T-helper 2 cell treated with Interferon-gamma antibody and Interleukin-4, amounts not matched to agents 5 μg/mL and 100 μg/mL, for 36 hours (primary cell): Measurements from ENCODE around the gene GHRL.
A peak's percentile ranks its signal among the peaks of the same experiment; 100 is the strongest.
"Not testable (repeated sequence)": the region's sequence is repeated elsewhere in the genome, so short reads cannot be mapped to it uniquely, and the experiment has no call there.

Experiments
- DNase-seq: peaks from one replicate; pipeline ENCODE4 v3.0.0; 2021; ENCODE audit warnings: low spot score
- H3K27ac Mint-ChIP-seq: one replicate; pipeline ENCODE4 v1.8.0; 2021; ENCODE audit warnings: mild to moderate bottlenecking, mixed read lengths
- H3K27me3 Mint-ChIP-seq: one replicate; pipeline ENCODE4 v1.8.0; 2021; ENCODE audit warnings: low read depth, mixed read lengths
- H3K36me3 Mint-ChIP-seq: one replicate; pipeline ENCODE4 v1.8.0; 2021; ENCODE audit warnings: low read depth, mixed read lengths
- H3K4me1 Mint-ChIP-seq: one replicate; pipeline ENCODE4 v1.8.0; 2021; ENCODE audit warnings: low read depth, mixed read lengths
- H3K4me3 Mint-ChIP-seq: one replicate; pipeline ENCODE4 v1.8.0; 2022; ENCODE audit warnings: mild to moderate bottlenecking, moderate library complexity, mixed read lengths
- H3K9me3 Mint-ChIP-seq: one replicate; pipeline ENCODE4 v1.8.0; 2021; ENCODE audit warnings: mixed read lengths

GHRL gene

GRCh38 chr3:10299679-10300078 lies 6.9 kb upstream of the GHRL start:
- Mint-ChIP-seq H3K9me3 (no peaks in the 10 kb centered on the region), H3K4me3 (no peak overlapping the region), H3K4me1 (peaks cover 7% of the 10 kb centered on the region), H3K27me3 (no peaks in the 10 kb centered on the region), H3K27ac (peak overlapping the region; percentile 63), H3K36me3 (peaks cover 56% of the 10 kb centered on the region)
- DNase-seq: no peak

DNA sequence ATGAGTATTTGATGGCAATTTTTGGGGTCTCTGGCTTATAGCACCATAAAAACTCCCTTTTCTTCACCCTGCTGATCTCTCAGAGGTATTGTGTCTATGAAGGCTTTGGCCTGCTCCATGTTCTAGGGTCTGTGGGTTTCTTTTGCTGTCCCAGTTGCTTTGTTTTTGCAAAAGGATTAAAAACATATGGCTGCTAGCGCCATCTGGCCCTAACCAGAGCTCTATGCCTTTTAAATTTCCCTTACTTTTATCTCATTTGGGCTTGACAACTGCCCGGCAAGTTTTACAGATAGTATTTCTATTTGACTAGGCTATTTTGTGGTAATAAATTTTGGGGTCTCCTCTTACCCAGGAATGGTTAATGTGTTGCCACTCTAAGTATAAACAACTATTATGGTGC lies 6.4 kb upstream of the GHRL start:
- Mint-ChIP-seq H3K9me3 (no peaks in the 10 kb centered on the region), H3K27me3 (no peaks in the 10 kb centered on the region), H3K4me3 (no peak overlapping the region), H3K27ac (peak overlapping the region; percentile 63), H3K4me1 (peaks cover 7% of the 10 kb centered on the region), H3K36me3 (peaks cover 57% of the 10 kb centered on the region)
- DNase-seq: no peak

DNA sequence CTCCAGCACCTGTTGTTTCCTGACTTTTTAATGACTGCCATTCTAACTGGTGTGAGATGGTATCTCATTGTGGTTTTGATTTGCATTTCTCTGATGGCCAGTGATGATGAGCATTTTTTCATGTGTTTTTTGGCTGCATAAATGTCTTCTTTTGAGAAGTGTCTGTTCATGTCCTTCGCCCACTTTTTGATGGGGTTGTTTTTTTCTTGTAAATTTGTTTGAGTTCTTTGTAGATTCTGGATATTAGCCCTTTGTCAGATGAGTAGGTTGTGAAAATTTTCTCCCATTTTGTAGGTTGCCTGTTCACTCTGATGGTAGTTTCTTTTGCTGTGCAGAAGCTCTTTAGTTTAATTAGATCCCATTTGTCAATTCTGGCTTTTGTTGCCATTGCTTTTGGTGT lies 5.3 kb upstream of the GHRL start:
- peaks cover 51% of the 10 kb centered on the region for H3K36me3 Mint-ChIP-seq
- not testable (repeated sequence) for DNase-seq, H3K27ac Mint-ChIP-seq, H3K4me3 Mint-ChIP-seq, H3K27me3 Mint-ChIP-seq, H3K9me3 Mint-ChIP-seq, H3K4me1 Mint-ChIP-seq

DNA sequence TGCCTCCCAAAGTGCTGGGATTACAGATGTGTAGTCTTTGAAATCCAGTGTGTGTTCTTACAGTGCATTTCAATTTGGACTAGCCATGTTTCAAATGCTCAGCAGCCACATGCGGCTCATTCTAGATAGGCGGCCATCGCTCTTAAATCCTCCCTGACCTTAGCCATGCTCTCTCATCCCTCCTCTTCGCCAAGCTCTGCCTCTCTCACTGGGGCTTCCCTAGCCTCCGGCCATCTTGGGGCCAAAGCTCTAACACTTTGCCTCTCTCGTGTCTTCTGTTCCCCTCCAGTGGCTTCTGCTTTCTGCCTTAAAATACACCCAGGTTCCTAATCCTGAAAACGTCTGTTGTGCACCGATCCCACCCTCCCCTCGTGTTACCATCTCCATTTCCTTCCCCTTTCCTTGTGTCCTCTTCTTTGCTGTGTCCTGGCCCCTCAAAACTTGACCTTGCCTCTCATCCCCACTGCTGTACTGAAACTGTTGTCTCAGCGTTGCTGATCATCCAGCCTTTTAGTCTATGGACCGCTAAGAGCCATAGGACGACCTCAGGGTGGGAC lies 1.4 kb upstream of the GHRL start:
- DNase-seq: no peak
- Mint-ChIP-seq H3K36me3 (peaks cover 37% of the 10 kb centered on the region), H3K27ac (peak overlapping the region; percentile 27), H3K9me3 (no peaks in the 10 kb centered on the region), H3K27me3 (no peaks in the 10 kb centered on the region), H3K4me1 (peaks cover 9% of the 10 kb centered on the region), H3K4me3 (no peak overlapping the region)

- peak overlapping the region; percentile 45 for H3K27ac Mint-ChIP-seq
- H3K4me1 Mint-ChIP-seq: peaks cover 9% of the 10 kb centered on the region
- no peak for DNase-seq
- H3K36me3 Mint-ChIP-seq: peaks cover 40% of the 10 kb centered on the region
- H3K4me3 Mint-ChIP-seq: no peak overlapping the region
- no peaks in the 10 kb centered on the region for H3K9me3 Mint-ChIP-seq
- H3K27me3 Mint-ChIP-seq: no peaks in the 10 kb centered on the region
Measured at GRCh38 chr3:10291641-10292040, 1.1 kb downstream of the GHRL start.

DNA sequence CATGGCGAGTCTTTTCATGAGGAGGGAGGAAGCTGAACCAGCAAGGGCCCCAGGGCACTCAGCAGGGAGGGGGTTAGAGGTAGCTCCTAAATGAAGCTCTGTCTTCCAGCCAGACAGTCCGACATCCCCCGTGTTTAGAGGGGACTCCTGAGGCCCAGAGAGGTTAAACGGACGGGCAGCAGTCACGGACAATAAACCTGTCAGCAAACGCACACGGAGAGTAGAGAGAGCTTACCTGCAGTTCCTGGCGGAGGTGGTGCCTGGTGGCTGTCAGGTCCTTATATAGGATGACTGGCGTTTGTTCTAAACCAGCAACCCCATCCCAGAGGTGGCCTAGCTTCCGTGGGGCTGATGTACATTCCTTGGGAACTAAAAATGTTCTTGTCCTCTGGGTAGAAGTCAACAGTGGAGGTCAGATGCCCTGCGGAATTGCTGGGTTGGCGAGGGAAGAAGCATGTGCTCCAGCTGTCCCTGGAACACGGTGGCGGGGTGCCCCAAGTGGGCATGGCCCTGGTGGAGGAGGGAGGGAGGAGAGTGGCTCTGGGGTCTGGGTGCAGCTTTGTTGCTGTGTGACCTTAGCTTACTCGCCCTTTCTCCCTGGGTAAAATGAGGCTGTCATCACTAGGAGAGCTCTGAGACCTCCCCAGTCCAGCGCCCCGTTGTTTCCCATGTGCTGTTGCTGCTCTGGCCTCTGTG lies 2.1 kb downstream of the GHRL start:
- H3K27ac Mint-ChIP-seq: no peak overlapping the region
- no peaks in the 10 kb centered on the region for H3K27me3 Mint-ChIP-seq
- DNase-seq: no peak
- H3K9me3 Mint-ChIP-seq: no peaks in the 10 kb centered on the region
- H3K4me1 Mint-ChIP-seq: peaks cover 9% of the 10 kb centered on the region
- H3K4me3 Mint-ChIP-seq: no peak overlapping the region
- H3K36me3 Mint-ChIP-seq: peaks cover 44% of the 10 kb centered on the region

GRCh38 chr3:10289787-10290355 lies 2.9 kb downstream of the GHRL start:
- Mint-ChIP-seq H3K27me3 (no peaks in the 10 kb centered on the region), H3K27ac (no peak overlapping the region), H3K4me3 (no peak overlapping the region), H3K36me3 (peaks cover 41% of the 10 kb centered on the region), H3K9me3 (no peaks in the 10 kb centered on the region), H3K4me1 (peaks cover 14% of the 10 kb centered on the region)
- no peak for DNase-seq

DNA sequence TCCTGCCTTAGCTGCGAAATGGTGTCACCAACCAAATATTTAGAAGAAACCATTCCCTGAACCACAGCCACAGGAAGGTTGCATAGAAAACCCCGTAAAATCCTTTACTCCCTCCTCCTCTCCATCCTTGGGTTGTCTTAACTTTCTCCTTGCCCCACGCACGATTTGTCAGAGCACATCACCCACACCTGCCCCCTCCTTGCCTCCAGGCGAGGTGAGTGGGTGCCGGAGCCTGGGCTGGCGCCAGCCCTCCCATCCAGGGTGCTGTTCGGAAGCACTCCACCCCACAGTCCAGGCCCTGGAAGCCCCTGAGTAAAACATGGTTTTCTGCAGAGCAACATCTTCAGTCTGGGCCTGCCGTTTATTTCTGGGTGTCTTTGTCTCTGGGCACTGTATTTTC lies 3.7 kb downstream of the GHRL start:
- H3K4me3 Mint-ChIP-seq: no peak overlapping the region
- DNase-seq: no peak
- no peaks in the 10 kb centered on the region for H3K9me3 Mint-ChIP-seq
- peaks cover 21% of the 10 kb centered on the region for H3K4me1 Mint-ChIP-seq
- H3K27ac Mint-ChIP-seq: no peak overlapping the region
- H3K36me3 Mint-ChIP-seq: peaks cover 36% of the 10 kb centered on the region
- H3K27me3 Mint-ChIP-seq: no peaks in the 10 kb centered on the region

DNA sequence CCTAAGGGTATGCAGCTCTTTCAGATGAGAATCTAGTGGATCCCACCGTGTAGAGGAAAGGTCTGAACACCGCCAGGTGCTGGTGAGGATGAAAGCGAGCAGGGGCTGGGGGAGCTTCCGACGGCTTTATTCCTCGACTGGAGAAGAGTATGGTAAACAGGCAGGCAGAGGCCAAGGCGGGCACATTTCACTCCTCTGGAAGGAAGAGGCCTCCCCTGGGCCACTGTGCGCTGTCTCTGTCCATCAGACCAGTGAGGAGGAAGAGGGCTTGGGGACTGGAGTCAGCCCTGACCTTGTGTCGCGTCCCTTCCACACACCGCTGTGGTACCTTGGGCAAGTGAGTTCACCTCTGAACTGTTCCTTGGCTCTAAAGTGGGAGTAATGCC lies 4.2 kb downstream of the GHRL start:
- Mint-ChIP-seq H3K36me3 (peaks cover 39% of the 10 kb centered on the region), H3K27ac (no peak overlapping the region), H3K4me3 (no peak overlapping the region), H3K27me3 (no peaks in the 10 kb centered on the region), H3K9me3 (no peaks in the 10 kb centered on the region), H3K4me1 (peaks cover 26% of the 10 kb centered on the region)
- no peak for DNase-seq

DNA sequence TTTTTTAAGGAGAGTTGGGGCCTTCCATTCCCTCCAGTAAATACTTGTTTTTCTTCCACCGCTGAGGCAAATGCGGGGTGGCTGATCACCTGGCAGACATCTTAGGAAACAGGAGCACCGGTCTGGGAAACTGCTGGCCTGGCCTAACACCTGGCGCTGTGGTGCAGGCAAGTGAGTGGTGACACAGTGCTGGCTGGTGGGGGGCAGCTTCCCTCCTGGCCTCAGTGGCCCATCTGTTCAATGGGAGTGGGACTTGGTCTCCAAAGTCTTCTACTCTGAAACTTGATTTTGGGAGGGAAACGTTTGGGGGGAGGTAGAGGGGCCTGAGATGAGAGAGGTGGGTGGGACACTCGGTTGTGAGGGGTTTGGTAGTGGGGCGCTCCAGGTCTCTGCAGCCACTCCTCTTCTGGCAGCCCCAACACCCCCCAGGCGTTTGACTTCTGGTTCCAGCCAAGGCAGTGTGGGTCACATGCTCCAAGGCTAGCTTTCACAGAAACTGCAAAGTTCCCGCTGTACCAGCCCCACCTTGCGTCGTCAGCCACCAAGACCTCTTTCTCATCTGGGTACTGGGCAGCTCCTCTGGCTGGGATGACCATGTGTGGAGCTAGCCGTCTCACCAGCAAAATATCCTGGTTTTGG lies 4.7 kb downstream of the GHRL start:
- peaks cover 30% of the 10 kb centered on the region for H3K4me1 Mint-ChIP-seq
- H3K36me3 Mint-ChIP-seq: peaks cover 42% of the 10 kb centered on the region
- no peak overlapping the region for H3K27ac Mint-ChIP-seq
- H3K9me3 Mint-ChIP-seq: no peaks in the 10 kb centered on the region
- no peaks in the 10 kb centered on the region for H3K27me3 Mint-ChIP-seq
- no peak for DNase-seq
- H3K4me3 Mint-ChIP-seq: no peak overlapping the region

DNA sequence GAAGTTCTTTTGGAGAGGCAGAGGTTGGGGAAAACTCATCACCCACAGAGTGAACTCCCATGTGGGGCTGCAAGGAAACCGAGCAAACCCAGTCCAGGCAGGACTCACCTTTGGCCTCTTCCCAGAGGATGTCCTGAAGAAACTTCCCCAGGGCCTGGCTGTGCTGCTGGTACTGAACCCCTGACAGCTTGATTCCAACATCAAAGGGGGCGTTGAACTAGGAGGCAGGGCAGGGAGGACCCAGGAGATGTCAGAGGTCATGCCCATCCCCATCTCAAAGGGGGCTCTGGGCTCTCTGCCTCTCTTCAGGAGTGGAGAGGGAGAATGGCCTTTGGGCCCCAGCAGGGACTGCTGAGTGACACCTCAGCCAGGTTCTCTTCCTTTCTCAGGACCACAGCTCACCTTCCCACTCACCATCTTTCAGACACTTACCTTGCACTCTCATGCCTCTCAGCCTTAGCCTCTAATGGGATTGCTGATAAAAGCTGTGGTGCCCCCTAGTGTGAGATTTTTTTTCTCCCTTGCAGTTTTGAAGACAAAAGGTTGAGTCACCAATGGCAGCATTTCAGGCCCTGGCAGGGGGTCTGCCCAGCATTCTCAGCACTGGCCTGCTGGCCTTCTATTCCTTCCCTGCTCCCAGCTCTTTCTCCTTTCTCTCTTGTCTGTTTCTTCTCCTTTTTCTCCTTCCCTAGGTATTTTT lies 6.0 kb downstream of the GHRL start:
- H3K9me3 Mint-ChIP-seq: no peaks in the 10 kb centered on the region
- H3K27me3 Mint-ChIP-seq: no peaks in the 10 kb centered on the region
- no peak for DNase-seq
- H3K27ac Mint-ChIP-seq: no peak overlapping the region
- peaks cover 27% of the 10 kb centered on the region for H3K4me1 Mint-ChIP-seq
- no peak overlapping the region for H3K4me3 Mint-ChIP-seq
- peaks cover 41% of the 10 kb centered on the region for H3K36me3 Mint-ChIP-seq

- no peak overlapping the region for H3K4me3 Mint-ChIP-seq
- no peaks in the 10 kb centered on the region for H3K27me3 Mint-ChIP-seq
- peaks cover 41% of the 10 kb centered on the region for H3K36me3 Mint-ChIP-seq
- H3K9me3 Mint-ChIP-seq: no peaks in the 10 kb centered on the region
- DNase-seq: no peak
- no peak overlapping the region for H3K27ac Mint-ChIP-seq
- peaks cover 26% of the 10 kb centered on the region for H3K4me1 Mint-ChIP-seq
Measured at GRCh38 chr3:10286133-10286524, 6.6 kb downstream of the GHRL start.

DNA sequence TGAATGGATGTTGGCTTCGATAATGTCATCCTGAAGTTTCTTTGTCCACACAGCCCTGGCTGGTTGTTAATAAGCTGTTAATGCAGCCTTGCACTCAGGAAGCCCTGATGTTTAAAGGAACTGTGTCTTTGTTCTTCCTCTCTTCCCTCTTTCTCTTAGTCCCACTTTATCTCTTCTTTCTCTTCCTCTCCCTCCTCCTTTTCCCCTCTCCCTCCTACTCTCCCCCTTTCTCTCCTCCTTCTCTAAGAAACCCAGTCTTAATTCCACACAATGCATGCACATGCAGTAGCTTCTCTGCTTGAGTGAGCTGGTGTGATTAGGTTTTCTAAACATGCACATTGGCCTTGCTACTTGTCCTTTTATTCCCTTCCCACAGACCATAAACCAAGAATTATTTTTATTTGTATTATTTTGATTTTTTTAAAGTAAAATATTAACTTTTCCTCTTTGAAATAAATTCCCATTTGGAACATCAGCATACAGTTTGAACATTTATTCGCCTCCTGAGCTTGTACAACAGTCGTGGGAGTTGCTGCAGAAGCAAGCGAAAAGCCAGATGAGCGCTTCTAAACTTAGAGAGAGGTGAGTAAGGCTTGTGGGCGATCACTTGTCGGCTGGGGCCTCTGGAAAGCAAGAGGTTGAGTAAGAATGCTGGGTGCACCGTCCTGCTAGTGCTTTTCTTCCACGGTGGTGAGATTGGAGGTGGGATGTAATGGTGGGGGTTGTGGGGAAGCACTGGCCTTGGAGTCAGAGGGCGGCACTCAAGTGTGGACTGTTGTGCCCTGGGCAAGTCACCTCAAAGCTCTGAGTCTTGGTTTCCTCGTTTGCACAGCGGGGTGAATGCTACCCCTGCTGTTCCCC lies 7.2 kb downstream of the GHRL start:
- Mint-ChIP-seq H3K4me3 (no peak overlapping the region), H3K4me1 (peaks cover 26% of the 10 kb centered on the region), H3K27ac (peak overlapping the region; percentile 55), H3K27me3 (no peaks in the 10 kb centered on the region), H3K36me3 (peaks cover 47% of the 10 kb centered on the region), H3K9me3 (no peaks in the 10 kb centered on the region)
- no peak for DNase-seq
